Heart right ventricle (tissue), 16 donors: ENCODE measurements around the gene ATP6V0E1. TPM values are rescaled to one million over a fixed set of nuclear protein-coding genes. Genes with fewer than 3 reads are reported as not detected.
A peak's percentile ranks its signal among the peaks of the same experiment; 100 is the strongest.
"Not testable (repeated sequence)": the region's sequence is repeated elsewhere in the genome, so short reads cannot be mapped to it uniquely, and the experiment has no call there.

Source experiments
- ATAC-seq, 8 donors: fragments of 200-7000 bp; cut with Tn5 transposase; one replicate each; pipeline ENCODE4 v1.9.1; 2020; ENCODE audit warnings: mild to moderate bottlenecking in 8 of 8, moderate library complexity in 8 of 8, moderate number of reproducible peaks in 1 of 8
- DNase-seq, 2 donors: peaks; one replicate each; pipeline ENCODE4 v3.0.0-alpha.2; 2020
- H3K27ac ChIP-seq, 10 donors: fragments of 200-600 bp; sonication (generic) in 2 of 10; one replicate each; pipeline versions ENCODE4 v1.5.0 to v1.8.0; 2020 to 2022; ENCODE audit warnings: mild to moderate bottlenecking in 3 of 10
- H3K27me3 ChIP-seq, 7 donors: fragments of 200-600 bp; one replicate each; pipeline ENCODE4 v1.8.0; 2021 to 2022; ENCODE audit warnings: mild to moderate bottlenecking in 2 of 7
- H3K36me3 ChIP-seq, 9 donors: fragments of 200-600 bp; sonication (generic) in 1 of 9; one replicate each; pipeline versions ENCODE4 v1.5.0 to v1.8.0; 2020 to 2022; ENCODE audit warnings: mild to moderate bottlenecking in 2 of 9
- H3K4me1 ChIP-seq, 9 donors: fragments of 200-600 bp; sonication (generic) in 1 of 9; one replicate each; pipeline versions ENCODE4 v1.5.0 to v1.8.0; 2020 to 2022; ENCODE audit warnings: mild to moderate bottlenecking in 4 of 9
- H3K4me3 ChIP-seq, 10 donors: fragments of 200-600 bp; sonication (generic) in 2 of 10; one replicate each; pipeline versions ENCODE4 v1.5.0 to v1.8.0; 2020 to 2022; ENCODE audit warnings: mild to moderate bottlenecking in 7 of 10, moderate library complexity in 2 of 10
- H3K9me3 ChIP-seq, 11 donors: fragments of 200-600 bp in 10 of 11; sonication (generic) in 2 of 11; one replicate each; pipeline versions ENCODE4 v1.5.0 to v1.8.0; 2013 to 2022; ENCODE audit warnings: mild to moderate bottlenecking in 2 of 11, control low read depth in 1 of 11, moderate library complexity in 1 of 11
- WGBS, 2 donors: extraction: QIAGEN DNeasy Blood & Tissue Kit; methylation state at CpG; one replicate each; pipeline ENCODE4 v1.1.7; 2013; ENCODE audit warnings: inconsistent platforms in 1 of 2; 5-methylcytosine and 5-hydroxymethylcytosine counted together
- intact Hi-C, 10 donors: fragments of 100-400 bp; cut with DNase I; formaldehyde crosslinking; loops; one replicate each; pipeline versions ENCODE4 v1.11.1 to v1.14.2; 2022
- polyA plus RNA-seq, 2 donors: library from polyadenylated mRNA; stranded (reverse); fragments of 200-250 nt; gene quantifications; one replicate each; pipeline ENCODE4 v1.2.3, GENCODE V29; 2013
- total RNA-seq, 10 donors: library from RNA; stranded (reverse); fragmentation: NEBNext Ultra II Directional in 3 of 10; extraction: Animal tissue kit (Norgen Biotek cat#: 25700) in 3 of 10; gene quantifications; one replicate each; pipeline versions ENCODE4 v1.2.1 to v1.2.4, GENCODE V29; 2021 to 2023
- TF ChIP-seq, protein P1 (sequence below), 9 donors: fragments of 200-600 bp; sonication (generic) in 2 of 9; IDR thresholded peaks; one replicate each; pipeline versions ENCODE4 v1.5.0 to v1.8.0; 2021 to 2022; ENCODE audit warnings: antibody characterized with exemption in 9 of 9, mild to moderate bottlenecking in 5 of 9, moderate library complexity in 1 of 9
- donor health status: Arrhythmogenic right ventricular cardiomyopathy.
- donor health status: ischemic (EF 13 %, LVEDD 7.1; RV severe dilation, severe dysfunction).
- donor health status: healthy with polysubstance abuse.
- donor health status: DM: no; HTN: yes; CAD: no.
- donor health status: DM: no; HTN: no; CAD: no.
- donor health status: ischemic (EF 25% LVEDD 6.9; RV normal size, moderate dysfunction).
- donor health status: ischemic (EF 25% LVEDD 5.7; RV mildly dilated, moderate dysfunction).
- donor health status: healthy.
- donor health status: DM: yes; HTN: yes; CAD: no.
- donor health status: Ischemic cardiomyopathy.
- donor health status: ischemic (EF 35%, LVEDD 5.7; RV mildly dilated, moderate dysfunction).
- donor health status: nonischemic (EF 11% LVEDD 7.7; RV severe dilation, severe dysfunction).
- donor health status: DM: yes; HTN: yes; CAD: no.
- donor health status: PGD.
- donor health status: ischemic (EF 29% LVEDD 5.4; RV normal size, mild dysfunction).
- donor health status: nonischemic (EF 23%, LVEDD 6.1; RV moderate dilation, normal function).

The ATP6V0E1 gene
- total and polyA plus RNA-seq, 12 donors: 134 to 271 (median 194) TPM

DNA sequence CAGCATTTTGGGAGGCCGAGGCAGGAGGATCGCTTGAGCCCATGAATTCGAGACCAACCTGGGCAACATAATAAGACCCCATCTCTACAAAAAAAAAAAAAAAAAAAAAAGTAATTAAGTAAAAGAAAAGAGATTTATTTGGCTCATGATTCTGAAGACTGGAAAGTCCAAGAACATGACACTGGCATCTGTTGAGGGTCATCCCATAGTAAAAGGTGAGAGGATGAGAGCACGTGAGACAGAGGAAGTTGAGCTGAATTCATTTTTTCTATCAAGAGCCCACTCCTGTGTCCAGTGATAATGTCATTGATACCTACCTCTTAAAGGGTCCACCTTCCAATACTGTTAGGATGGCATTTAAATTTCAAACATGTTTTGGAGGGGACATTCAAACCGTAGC, 92.4 kb downstream of the ATP6V0E1 start:
- no peak overlapping the region for H3K4me3 ChIP-seq
- WGBS, 2 donors: 96 to 99% methylated on average over 5 of the region's 5 CpGs
- intact Hi-C loops: no loop called here
- peaks cover 0 to 57% (median 27%) of the 10 kb centered on the region in 9 donors for H3K4me1 ChIP-seq
- H3K27me3 ChIP-seq: no peaks in the 10 kb centered on the region
- ATAC-seq (no peak), DNase-seq (no peak)
- peaks cover 0 to 6% (median 0%) of the 10 kb centered on the region in 9 donors for H3K36me3 ChIP-seq
- peaks cover 0 to 7% (median 0%) of the 10 kb centered on the region in 11 donors for H3K9me3 ChIP-seq
- no peak overlapping the region for H3K27ac ChIP-seq
- TF ChIP-seq, protein P1, sequence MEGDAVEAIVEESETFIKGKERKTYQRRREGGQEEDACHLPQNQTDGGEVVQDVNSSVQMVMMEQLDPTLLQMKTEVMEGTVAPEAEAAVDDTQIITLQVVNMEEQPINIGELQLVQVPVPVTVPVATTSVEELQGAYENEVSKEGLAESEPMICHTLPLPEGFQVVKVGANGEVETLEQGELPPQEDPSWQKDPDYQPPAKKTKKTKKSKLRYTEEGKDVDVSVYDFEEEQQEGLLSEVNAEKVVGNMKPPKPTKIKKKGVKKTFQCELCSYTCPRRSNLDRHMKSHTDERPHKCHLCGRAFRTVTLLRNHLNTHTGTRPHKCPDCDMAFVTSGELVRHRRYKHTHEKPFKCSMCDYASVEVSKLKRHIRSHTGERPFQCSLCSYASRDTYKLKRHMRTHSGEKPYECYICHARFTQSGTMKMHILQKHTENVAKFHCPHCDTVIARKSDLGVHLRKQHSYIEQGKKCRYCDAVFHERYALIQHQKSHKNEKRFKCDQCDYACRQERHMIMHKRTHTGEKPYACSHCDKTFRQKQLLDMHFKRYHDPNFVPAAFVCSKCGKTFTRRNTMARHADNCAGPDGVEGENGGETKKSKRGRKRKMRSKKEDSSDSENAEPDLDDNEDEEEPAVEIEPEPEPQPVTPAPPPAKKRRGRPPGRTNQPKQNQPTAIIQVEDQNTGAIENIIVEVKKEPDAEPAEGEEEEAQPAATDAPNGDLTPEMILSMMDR (IDR thresholded peaks at IDR 0.05): no peak

DNA sequence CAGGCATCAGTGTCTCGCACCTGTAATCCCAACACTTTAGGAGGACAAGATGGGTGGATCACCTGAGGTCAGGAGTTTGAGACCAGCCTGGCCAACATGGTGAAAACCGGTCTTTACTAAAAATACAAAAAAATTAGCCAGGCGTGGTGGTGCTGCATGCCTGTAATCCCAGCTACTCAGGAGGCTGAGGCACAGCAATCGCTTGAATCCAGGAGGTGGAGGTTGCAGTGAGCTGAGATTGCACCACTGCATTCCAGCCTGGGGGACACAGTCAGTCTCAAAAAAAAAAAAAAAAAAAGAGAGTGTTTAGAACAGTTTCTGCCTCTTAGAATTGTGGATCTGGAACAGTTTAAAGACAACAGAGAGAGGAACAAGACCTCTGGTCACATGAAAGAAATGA, 92.9 kb downstream of the ATP6V0E1 start:
- H3K4me3 ChIP-seq, H3K27me3 ChIP-seq, H3K9me3 ChIP-seq, DNase-seq, ATAC-seq, H3K27ac ChIP-seq, intact Hi-C loops: not testable (repeated sequence)
- H3K36me3 ChIP-seq: peaks cover 0 to 11% (median 0%) of the 10 kb centered on the region in 9 donors
- H3K4me1 ChIP-seq: peaks cover 0 to 55% (median 27%) of the 10 kb centered on the region in 9 donors
- WGBS, 2 donors: 95 to 98% methylated on average over 4 of the region's 4 CpGs

DNA sequence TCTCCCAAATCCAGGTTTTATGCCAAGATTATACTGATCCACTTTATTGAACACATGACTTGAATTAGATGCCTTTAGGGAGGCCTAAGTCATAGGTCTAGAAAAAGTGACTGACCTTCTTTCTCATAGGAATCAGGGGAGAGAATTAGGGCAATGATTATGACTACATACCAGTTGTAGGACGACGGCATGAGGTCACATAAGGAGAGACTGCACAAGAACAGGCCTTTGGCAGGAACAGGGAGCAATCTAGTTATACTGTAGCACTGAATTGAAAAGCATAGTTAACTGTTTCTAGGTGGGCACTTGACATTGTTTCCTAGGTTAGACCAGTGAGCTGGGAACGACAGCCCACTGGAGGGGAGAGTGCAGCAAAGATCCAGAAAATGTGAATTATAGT, 95.3 kb downstream of the ATP6V0E1 start:
- Histone ChIP-seq H3K4me3 (no peak overlapping the region), H3K27ac (peak overlapping the region in 3 of 10 donors; percentile 6 to 25 (median 16)), H3K4me1 (peaks cover 0 to 38% (median 27%) of the 10 kb centered on the region in 9 donors), H3K36me3 (peaks cover 0 to 34% (median 0%) of the 10 kb centered on the region in 9 donors), H3K9me3 (peaks cover 0 to 7% (median 0%) of the 10 kb centered on the region in 11 donors), H3K27me3 (no peaks in the 10 kb centered on the region)
- no peak for DNase-seq
- peak; percentile 29 to 91 (median 65) for ATAC-seq
- 34 to 48% methylated on average over 3 of the region's 3 CpGs for WGBS, 2 donors
- intact Hi-C loops: no loop called here
- TF ChIP-seq, protein P1 (IDR thresholded peaks at IDR 0.05): no peak

Other genes with a start within 250 kb of the ATP6V0E1 start
- gene DUSP1, start 212.6 kb upstream of the ATP6V0E1 start, total RNA-seq: 100 to 1,000 TPM in 7 of 10 donors, 10 to 100 TPM in 3; 55.7 to 215 (median 143) TPM
- 10 to 100 TPM; 33.3 to 98.6 TPM for gene DUSP1, start 212.6 kb upstream of the ATP6V0E1 start, polyA plus RNA-seq
- 10 to 100 TPM; 60.3 to 91.9 (median 74.2) TPM for gene ERGIC1, start 149.5 kb upstream of the ATP6V0E1 start, total RNA-seq
- 10 to 100 TPM; 48.0 to 64.9 TPM for gene ERGIC1, start 149.5 kb upstream of the ATP6V0E1 start, polyA plus RNA-seq
- 10 to 100 TPM; 23.2 to 33.7 (median 28.9) TPM for gene RPL26L1, start 24.3 kb upstream of the ATP6V0E1 start, total RNA-seq
- 10 to 100 TPM; 29.0 to 84.9 TPM for gene RPL26L1, start 24.3 kb upstream of the ATP6V0E1 start, polyA plus RNA-seq
- gene CREBRF, start 72.6 kb downstream of the ATP6V0E1 start, total RNA-seq: 10 to 100 TPM; 11.8 to 31.1 (median 29.3) TPM
- 1 to 10 TPM; 1.5 to 7.2 TPM for gene CREBRF, start 72.6 kb downstream of the ATP6V0E1 start, polyA plus RNA-seq
- gene BNIP1, start 160.8 kb downstream of the ATP6V0E1 start, total RNA-seq: 10 to 100 TPM in 5 of 10 donors, 1 to 10 TPM in 5; 8.5 to 12.7 (median 9.9) TPM
- gene BNIP1, start 160.8 kb downstream of the ATP6V0E1 start, polyA plus RNA-seq: 10 to 100 TPM; 11.6 to 15.9 TPM